Measurements from ENCODE around the gene PROC.
A peak's percentile ranks its signal among the peaks of the same experiment; 100 is the strongest.

PROC gene

DNA sequence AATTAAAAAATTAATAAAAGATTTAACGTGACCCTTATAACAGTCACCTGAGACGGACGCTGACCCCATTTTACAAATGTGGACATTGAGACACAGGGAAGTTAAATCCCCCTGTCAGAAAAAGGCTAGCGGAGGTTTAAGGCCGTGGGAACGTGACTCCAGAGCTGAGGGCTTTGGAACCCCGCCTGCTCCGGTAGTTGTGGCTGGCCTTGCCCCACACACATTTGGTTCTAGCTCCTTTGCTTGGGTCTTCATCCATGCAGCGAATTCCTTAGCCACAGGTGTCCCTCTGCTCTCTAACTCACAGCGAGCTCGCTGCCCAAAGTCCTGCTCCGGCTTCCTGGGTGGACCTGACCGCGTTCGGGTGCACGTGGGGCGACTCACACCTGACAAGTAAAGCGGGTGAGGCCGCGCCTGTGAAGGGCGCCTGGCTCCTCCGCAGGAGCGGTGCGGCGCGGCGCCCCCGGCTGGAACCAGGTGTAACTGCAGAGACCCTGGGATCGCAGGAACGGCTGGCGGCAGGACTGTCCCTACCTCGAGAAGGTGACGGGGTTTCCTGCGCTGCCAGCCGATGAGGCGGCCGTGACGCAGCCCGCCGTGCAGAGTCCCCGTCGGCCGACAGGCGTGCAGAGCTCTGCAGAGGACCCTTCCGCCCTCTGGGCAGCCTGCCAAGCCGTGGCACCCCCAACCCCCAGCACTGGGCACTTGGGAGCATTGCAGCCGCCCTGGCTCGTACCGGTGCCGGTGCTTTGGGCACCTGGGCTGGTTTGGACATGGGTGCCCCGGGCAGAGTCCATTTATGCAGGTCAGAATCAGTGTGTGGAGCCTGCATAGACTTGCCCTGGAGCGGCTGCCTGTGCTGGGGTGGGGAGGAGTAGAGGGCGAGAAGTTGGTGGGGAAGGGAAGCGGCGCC, 2.4 kb upstream of the PROC start:
- peak; percentile 76 for DNase-seq

- no peak for DNase-seq
Measured at GRCh38 chr2:127416506-127417001, 1.7 kb upstream of the PROC start.

GRCh38 chr2:127417406-127417805, 821 bp upstream of the PROC start:
- DNase-seq, result no peak

GRCh38 chr2:127419112-127419430, 844 bp downstream of the PROC start:
- DNase-seq, result no peak

DNA sequence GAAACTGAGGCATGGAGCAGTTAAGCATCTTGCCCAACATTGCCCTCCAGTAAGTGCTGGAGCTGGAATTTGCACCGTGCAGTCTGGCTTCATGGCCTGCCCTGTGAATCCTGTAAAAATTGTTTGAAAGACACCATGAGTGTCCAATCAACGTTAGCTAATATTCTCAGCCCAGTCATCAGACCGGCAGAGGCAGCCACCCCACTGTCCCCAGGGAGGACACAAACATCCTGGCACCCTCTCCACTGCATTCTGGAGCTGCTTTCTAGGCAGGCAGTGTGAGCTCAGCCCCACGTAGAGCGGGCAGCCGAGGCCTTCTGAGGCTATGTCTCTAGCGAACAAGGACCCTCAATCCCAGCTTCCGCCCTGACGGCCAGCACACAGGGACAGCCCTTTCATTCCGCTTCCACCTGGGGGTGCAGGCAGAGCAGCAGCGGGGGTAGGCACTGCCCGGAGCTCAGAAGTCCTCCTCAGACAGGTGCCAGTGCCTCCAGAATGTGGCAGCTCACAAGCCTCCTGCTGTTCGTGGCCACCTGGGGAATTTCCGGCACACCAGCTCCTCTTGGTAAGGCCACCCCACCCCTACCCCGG, 1.3 kb downstream of the PROC start:
- DNase-seq, result no peak

DNA sequence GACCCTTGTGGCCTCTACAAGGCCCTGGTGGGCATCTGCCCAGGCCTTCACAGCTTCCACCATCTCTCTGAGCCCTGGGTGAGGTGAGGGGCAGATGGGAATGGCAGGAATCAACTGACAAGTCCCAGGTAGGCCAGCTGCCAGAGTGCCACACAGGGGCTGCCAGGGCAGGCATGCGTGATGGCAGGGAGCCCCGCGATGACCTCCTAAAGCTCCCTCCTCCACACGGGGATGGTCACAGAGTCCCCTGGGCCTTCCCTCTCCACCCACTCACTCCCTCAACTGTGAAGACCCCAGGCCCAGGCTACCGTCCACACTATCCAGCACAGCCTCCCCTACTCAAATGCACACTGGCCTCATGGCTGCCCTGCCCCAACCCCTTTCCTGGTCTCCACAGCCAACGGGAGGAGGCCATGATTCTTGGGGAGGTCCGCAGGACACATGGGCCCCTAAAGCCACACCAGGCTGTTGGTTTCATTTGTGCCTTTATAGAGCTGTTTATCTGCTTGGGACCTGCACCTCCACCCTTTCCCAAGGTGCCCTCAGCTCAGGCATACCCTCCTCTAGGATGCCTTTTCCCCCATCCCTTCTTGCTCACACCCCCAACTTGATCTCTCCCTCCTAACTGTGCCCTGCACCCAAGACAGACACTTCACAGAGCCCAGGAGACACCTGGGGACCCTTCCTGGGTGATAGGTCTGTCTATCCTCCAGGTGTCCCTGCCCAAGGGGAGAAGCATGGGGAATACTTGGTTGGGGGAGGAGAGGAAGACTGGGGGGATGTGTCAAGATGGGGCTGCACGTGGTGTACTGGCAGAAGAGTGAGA, 2.0 kb downstream of the PROC start:
- no peak for DNase-seq

DNA sequence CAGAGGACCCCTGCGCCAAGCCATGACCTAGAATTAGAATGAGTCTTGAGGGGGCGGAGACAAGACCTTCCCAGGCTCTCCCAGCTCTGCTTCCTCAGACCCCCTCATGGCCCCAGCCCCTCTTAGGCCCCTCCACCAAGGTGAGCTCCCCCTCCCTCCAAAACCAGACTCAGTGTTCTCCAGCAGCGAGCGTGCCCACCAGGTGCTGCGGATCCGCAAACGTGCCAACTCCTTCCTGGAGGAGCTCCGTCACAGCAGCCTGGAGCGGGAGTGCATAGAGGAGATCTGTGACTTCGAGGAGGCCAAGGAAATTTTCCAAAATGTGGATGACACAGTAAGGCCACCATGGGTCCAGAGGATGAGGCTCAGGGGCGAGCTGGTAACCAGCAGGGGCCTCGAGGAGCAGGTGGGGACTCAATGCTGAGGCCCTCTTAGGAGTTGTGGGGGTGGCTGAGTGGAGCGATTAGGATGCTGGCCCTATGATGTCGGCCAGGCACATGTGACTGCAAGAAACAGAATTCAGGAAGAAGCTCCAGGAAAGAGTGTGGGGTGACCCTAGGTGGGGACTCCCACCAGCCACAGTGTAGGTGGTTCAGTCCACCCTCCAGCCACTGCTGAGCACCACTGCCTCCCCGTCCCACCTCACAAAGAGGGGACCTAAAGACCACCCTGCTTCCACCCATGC, 3.0 kb downstream of the PROC start:
- no peak for DNase-seq

DNA sequence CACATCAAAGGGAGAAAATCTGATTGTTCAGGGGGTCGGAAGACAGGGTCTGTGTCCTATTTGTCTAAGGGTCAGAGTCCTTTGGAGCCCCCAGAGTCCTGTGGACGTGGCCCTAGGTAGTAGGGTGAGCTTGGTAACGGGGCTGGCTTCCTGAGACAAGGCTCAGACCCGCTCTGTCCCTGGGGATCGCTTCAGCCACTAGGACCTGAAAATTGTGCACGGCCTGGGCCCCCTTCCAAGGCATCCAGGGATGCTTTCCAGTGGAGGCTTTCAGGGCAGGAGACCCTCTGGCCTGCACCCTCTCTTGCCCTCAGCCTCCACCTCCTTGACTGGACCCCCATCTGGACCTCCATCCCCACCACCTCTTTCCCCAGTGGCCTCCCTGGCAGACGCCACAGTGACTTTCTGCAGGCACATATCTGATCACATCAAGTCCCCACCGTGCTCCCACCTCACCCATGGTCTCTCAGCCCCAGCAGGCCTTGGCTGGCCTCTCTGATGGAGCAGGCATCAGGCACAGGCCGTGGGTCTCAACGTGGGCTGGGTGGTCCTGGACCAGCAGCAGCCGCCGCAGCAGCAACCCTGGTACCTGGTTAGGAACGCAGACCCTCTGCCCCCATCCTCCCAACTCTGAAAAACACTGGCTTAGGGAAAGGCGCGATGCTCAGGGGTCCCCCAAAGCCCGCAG, 3.8 kb downstream of the PROC start:
- DNase-seq, result no peak

GRCh38 chr2:127422559-127423477, 4.6 kb downstream of the PROC start:
- DNase-seq, result no peak

DNA sequence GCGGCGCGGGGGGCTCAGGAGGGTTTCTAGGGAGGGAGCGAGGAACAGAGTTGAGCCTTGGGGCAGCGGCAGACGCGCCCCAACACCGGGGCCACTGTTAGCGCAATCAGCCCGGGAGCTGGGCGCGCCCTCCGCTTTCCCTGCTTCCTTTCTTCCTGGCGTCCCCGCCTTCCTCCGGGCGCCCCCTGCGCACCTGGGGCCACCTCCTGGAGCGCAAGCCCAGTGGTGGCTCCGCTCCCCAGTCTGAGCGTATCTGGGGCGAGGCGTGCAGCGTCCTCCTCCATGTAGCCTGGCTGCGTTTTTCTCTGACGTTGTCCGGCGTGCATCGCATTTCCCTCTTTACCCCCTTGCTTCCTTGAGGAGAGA, 5.2 kb downstream of the PROC start:
- no peak for DNase-seq

GRCh38 chr2:127423880-127424279, 5.7 kb downstream of the PROC start:
- DNase-seq, result no peak

DNA sequence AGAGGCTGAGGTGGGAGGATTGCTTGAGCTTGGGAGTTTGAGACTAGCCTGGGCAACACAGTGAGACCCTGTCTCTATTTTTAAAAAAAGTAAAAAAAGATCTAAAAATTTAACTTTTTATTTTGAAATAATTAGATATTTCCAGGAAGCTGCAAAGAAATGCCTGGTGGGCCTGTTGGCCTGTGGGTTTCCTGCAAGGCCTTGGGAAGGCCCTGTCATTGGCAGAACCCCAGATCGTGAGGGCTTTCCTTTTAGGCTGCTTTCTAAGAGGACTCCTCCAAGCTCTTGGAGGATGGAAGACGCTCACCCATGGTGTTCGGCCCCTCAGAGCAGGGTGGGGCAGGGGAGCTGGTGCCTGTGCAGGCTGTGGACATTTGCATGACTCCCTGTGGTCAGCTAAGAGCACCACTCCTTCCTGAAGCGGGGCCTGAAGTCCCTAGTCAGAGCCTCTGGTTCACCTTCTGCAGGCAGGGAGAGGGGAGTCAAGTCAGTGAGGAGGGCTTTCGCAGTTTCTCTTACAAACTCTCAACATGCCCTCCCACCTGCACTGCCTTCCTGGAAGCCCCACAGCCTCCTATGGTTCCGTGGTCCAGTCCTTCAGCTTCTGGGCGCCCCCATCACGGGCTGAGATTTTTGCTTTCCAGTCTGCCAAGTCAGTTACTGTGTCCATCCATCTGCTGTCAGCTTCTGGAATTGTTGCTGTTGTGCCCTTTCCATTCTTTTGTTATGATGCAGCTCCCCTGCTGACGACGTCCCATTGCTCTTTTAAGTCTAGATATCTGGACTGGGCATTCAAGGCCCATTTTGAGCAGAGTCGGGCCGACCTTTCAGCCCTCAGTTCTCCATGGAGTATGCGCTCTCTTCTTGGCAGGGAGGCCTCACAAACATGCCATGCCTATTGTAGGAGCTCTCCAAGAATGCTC, 6.6 kb downstream of the PROC start:
- DNase-seq, result no peak

DNA sequence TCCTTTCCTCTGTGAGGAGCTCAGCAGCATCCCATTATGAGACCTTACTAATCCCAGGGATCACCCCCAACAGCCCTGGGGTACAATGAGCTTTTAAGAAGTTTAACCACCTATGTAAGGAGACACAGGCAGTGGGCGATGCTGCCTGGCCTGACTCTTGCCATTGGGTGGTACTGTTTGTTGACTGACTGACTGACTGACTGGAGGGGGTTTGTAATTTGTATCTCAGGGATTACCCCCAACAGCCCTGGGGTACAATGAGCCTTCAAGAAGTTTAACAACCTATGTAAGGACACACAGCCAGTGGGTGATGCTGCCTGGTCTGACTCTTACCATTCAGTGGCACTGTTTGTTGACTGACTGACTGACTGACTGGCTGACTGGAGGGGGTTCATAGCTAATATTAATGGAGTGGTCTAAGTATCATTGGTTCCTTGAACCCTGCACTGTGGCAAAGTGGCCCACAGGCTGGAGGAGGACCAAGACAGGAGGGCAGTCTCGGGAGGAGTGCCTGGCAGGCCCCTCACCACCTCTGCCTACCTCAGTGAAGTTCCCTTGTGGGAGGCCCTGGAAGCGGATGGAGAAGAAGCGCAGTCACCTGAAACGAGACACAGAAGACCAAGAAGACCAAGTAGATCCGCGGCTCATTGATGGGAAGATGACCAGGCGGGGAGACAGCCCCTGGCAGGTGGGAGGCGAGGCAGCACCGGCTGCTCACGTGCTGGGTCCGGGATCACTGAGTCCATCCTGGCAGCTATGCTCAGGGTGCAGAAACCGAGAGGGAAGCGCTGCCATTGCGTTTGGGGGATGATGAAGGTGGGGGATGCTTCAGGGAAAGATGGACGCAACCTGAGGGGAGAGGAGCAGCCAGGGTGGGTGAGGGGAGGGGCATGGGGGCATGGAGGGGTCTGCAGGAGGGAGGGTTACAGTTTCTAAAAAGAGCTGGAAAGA, 7.6 kb downstream of the PROC start:
- DNase-seq, result no peak

- no peak for DNase-seq
Measured at GRCh38 chr2:127426501-127427354, 8.5 kb downstream of the PROC start.

- DNase-seq, result no peak
Measured at GRCh38 chr2:127427376-127428056, 9.3 kb downstream of the PROC start.

GRCh38 chr2:127428057-127428814, 10.0 kb downstream of the PROC start:
- DNase-seq, result no peak

DNA sequence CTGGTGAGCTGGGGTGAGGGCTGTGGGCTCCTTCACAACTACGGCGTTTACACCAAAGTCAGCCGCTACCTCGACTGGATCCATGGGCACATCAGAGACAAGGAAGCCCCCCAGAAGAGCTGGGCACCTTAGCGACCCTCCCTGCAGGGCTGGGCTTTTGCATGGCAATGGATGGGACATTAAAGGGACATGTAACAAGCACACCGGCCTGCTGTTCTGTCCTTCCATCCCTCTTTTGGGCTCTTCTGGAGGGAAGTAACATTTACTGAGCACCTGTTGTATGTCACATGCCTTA, 10.5 kb downstream of the PROC start:
- DNase-seq, result no peak
